ENCODE data around the gene GPRC5D.

GRCh38 chr12:12997156-12997555, 45.2 kb upstream of the GPRC5D start:
- TF ChIP-seq POLR2A (IDR thresholded peaks at IDR 0.05) (no peak), CTCF (IDR thresholded peaks at IDR 0.05) (no peak)

Measured in Peyer's patch (tissue), 4 donors.